Stimulated activated CD4-positive, alpha-beta T cell treated with anti-CD3 and anti-CD28 coated beads, Interleukin-1b, Interleukin-23, amount 100 ng/mL, for 4 hours (primary cell): ENCODE data around the gene UBB.
A peak's percentile ranks its signal among the peaks of the same experiment; 100 is the strongest.
"Not testable (repeated sequence)": the region's sequence is repeated elsewhere in the genome, so short reads cannot be mapped to it uniquely, and the experiment has no call there.

Experiments
- DNase-seq, 2 donors: peaks; one replicate each; pipeline ENCODE4 v3.0.0-alpha.2; 2020; ENCODE audit warnings: low read depth in 2 of 2

The UBB gene

GRCh38 chr17:16374146-16374938 lies 6.5 kb upstream of the UBB start:
- no peak for DNase-seq

- DNase-seq, result no peak
These were observed 3.0 kb upstream of the UBB start for GRCh38 chr17:16377941-16378341.

GRCh38 chr17:16378636-16379282 lies 2.1 kb upstream of the UBB start:
- DNase-seq, result no peak

GRCh38 chr17:16379654-16380053 lies 1.2 kb upstream of the UBB start:
- DNase-seq, result no peak

- DNase-seq, result peak; percentile 17 to 29
These were observed 567 bp downstream of the UBB start for GRCh38 chr17:16381496-16381820.

- no peak for DNase-seq
These were observed 2.3 kb downstream of the UBB start for GRCh38 chr17:16383216-16383615.

- no peak for DNase-seq
These were observed 2.9 kb downstream of the UBB start for GRCh38 chr17:16383772-16384287.

GRCh38 chr17:16384557-16384956 lies 3.7 kb downstream of the UBB start:
- no peak for DNase-seq

GRCh38 chr17:16386126-16386507 lies 5.2 kb downstream of the UBB start:
- not testable (repeated sequence) for DNase-seq

GRCh38 chr17:16391451-16391850 lies 10.6 kb downstream of the UBB start:
- DNase-seq, result no peak

GRCh38 chr17:16392491-16392890 lies 11.6 kb downstream of the UBB start:
- not testable (repeated sequence) for DNase-seq

- not testable (repeated sequence) for DNase-seq
These were observed 15.0 kb downstream of the UBB start for GRCh38 chr17:16395887-16396286.

- not testable (repeated sequence) for DNase-seq
These were observed 15.8 kb downstream of the UBB start for GRCh38 chr17:16396693-16397092.

GRCh38 chr17:16398270-16399267 lies 17.7 kb downstream of the UBB start:
- DNase-seq, result no peak

- not testable (repeated sequence) for DNase-seq
These were observed 23.0 kb downstream of the UBB start for GRCh38 chr17:16403847-16404246.

GRCh38 chr17:16406742-16407674 lies 26.1 kb downstream of the UBB start:
- DNase-seq, result no peak

GRCh38 chr17:16407911-16408588 lies 27.2 kb downstream of the UBB start:
- no peak for DNase-seq

GRCh38 chr17:16415031-16415924 lies 34.4 kb downstream of the UBB start, which contains the start of gene TRPV2:
TSS of gene TRPV2 (plus strand) at chr17:16415571. CDS start at chr17:16417669, 2,098 bp downstream.
- no peak for DNase-seq

GRCh38 chr17:16417399-16417798 lies 36.5 kb downstream of the UBB start:
- no peak for DNase-seq
